D721Med (cell line): ENCODE measurements around the gene UGT1A8.

Experiments used
- DNase-seq: peaks from one replicate; pipeline ENCODE4 v3.0.0; 2011; ENCODE audit warnings: low spot score; ENCODE audit not compliant: insufficient read length
- FAIRE-seq: peaks from 2 replicates; lab custom pipeline; 2011; peaks lifted over from hg19 to GRCh38; lab: Jason Lieb, UNC
- TF ChIP-seq, protein P1 (sequence below): IDR thresholded peaks from 2 replicates; pipeline ENCODE4 v1.5.1; 2012; ENCODE audit warnings: mild to moderate bottlenecking, control low read depth; ENCODE audit not compliant: insufficient read depth; ENCODE audit errors: missing control alignments

The UGT1A8 gene

GRCh38 chr2:233794128-233794658 lies 176.8 kb downstream of the UGT1A8 start:
- FAIRE-seq (no peak), DNase-seq (no peak)
- TF ChIP-seq, protein P1, sequence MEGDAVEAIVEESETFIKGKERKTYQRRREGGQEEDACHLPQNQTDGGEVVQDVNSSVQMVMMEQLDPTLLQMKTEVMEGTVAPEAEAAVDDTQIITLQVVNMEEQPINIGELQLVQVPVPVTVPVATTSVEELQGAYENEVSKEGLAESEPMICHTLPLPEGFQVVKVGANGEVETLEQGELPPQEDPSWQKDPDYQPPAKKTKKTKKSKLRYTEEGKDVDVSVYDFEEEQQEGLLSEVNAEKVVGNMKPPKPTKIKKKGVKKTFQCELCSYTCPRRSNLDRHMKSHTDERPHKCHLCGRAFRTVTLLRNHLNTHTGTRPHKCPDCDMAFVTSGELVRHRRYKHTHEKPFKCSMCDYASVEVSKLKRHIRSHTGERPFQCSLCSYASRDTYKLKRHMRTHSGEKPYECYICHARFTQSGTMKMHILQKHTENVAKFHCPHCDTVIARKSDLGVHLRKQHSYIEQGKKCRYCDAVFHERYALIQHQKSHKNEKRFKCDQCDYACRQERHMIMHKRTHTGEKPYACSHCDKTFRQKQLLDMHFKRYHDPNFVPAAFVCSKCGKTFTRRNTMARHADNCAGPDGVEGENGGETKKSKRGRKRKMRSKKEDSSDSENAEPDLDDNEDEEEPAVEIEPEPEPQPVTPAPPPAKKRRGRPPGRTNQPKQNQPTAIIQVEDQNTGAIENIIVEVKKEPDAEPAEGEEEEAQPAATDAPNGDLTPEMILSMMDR, result no peak

- FAIRE-seq (no peak), DNase-seq (no peak)
- TF ChIP-seq, protein P1, result no peak
Observed at GRCh38 chr2:233795735-233796171, 178.3 kb downstream of the UGT1A8 start.

DNA sequence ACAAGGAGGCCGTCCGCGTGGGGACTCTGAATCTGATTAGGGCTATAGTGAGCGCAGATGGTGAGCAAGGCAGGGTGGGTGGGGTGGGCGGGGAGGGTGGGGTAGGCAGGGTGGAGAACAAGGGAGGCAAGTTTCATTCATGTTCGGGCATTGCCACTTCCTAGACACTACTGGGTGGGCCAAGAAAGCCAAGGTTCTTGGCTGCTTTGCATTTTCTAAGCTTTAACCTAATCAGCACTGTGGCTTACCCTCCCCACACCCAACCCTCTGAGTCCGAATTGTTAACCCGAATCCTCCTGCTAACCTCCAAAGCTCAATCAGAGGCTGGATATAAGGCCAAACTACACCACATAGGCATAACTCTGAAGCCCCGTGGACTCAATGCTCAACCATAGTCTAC lies 178.8 kb downstream of the UGT1A8 start:
- TF ChIP-seq, protein P1, result no peak
- DNase-seq (no peak), FAIRE-seq (no peak)

- TF ChIP-seq, protein P1, result no peak
- no peak for DNase-seq
- FAIRE-seq, result no peak
Observed at GRCh38 chr2:233798335-233799086, 181.1 kb downstream of the UGT1A8 start.

DNA sequence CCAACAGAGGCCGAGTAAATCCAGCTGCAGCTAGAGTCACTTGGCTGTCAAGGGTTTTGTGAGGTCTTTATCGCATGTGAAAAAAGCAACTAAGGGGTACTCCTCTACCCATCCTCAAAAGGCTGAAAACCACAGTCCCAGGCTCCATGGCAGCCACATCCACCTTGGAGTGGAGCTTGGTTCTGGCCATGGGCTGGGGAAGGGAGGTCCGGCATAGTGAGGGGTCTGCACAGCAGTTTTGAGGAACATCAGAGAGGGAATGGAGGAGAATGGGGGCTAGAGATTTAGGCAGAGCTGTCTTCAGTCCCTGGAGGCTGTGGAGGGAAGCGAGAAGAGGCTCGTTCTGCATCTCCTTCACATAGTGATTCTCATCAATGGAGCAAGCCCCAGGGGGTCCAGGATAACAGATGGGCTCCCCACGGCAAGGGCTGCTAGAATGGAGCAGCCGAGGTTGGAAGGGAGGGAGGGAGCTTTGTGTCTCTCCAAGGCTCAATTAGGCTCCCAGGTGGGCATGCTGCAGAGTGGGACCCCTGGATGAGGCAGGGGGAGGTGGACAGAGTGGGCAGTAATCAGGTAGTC lies 181.7 kb downstream of the UGT1A8 start:
- DNase-seq, result no peak
- no peak for FAIRE-seq
- TF ChIP-seq, protein P1, result no peak

DNA sequence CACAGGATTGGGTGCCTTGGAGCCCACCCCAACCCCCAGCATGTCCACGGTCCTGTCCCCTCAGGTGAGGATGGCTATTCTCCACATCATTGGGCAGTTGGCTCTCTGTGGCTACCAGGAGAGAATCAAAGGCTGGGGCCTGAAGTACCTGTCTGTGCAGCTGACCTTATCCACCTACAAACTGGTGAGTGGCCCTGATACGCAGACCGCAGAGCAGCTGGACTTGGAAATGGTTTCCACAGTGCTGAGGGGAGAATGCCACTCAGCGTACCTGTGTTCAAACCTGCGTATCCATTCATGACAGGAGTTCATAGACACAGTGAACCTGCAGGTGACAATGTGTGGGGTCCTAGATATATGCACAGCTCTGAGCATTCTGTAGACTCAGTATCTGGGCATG lies 182.3 kb downstream of the UGT1A8 start:
- TF ChIP-seq, protein P1, result no peak
- FAIRE-seq, result no peak
- DNase-seq, result no peak

GRCh38 chr2:233800208-233800607 lies 182.8 kb downstream of the UGT1A8 start:
- no peak for DNase-seq
- no peak for FAIRE-seq
- TF ChIP-seq, protein P1, result no peak
